Stimulated activated CD8-positive, alpha-beta memory T cell treated with anti-CD3 and anti-CD28 coated beads, Interleukin-7, amount 100 ng/mL, for 1 hour (primary cell): ENCODE data around the gene PTPRD.

Source experiments
- DNase-seq, 2 donors: peaks; one replicate each; pipeline ENCODE4 v3.0.0-alpha.2; 2020; ENCODE audit warnings: low read depth in 2 of 2

Gene PTPRD

DNA sequence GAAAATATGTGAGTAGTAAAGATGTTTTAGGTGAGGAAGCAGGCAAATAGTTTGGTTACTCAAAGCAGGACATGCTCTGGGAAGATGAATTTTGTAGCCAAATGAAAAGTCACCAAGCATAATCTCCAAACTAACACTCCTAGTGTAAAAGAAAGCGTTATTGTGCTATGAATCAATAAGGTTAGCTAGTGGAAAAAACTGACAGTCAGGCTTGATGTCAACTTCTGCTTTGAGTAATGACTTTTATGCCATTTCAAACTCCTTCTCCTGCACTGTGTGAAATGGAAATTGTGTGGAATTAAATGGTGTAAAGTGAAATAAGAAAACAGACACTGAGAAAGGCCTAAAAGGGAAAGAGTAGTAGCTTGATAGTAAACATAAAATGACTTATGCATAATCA is 2176.0 kb downstream of the PTPRD start:
- DNase-seq, result no peak

DNA sequence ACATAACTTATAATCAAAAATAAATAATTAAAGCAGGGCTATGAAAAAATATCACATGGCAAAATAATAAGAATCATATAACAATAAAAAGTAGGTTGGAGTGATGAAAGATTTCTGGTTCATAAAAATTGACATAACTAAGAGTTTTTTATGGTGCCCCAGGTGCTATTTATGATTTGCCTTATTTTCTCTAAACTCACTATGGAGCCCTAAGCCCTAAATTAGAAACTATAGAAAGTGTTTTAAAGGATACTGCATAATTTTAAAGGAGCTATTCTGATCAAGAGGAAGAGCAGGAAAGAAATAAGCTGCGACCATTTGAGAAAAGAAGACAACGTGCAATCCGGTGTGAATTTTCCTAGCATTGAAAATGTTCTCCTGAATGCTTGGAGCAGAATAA is 2178.2 kb downstream of the PTPRD start:
- no peak for DNase-seq

DNA sequence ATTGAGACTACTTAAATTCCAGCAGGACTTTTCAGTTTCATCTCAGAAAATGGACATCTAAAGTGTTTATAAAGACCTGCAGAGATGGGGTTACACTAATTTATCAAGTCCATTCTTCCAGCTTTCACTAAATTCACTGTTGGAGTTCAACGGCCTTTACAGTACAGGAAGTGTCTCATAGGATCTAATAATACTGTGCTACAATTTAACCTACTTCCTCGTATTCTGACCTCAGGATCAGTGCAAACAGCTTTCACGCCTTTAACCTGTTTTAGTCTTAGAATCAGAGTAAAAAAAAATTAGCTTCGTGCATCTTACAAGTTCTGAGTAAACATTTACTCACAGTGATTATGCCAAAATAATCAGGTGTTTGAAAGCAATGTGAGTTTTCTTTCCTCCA is 2180.6 kb downstream of the PTPRD start:
- DNase-seq, result no peak

GRCh38 chr9:8431505-8431904 is 2181.3 kb downstream of the PTPRD start:
- DNase-seq, result no peak

- DNase-seq, result no peak
These were observed 2181.9 kb downstream of the PTPRD start for GRCh38 chr9:8430945-8431344.

DNA sequence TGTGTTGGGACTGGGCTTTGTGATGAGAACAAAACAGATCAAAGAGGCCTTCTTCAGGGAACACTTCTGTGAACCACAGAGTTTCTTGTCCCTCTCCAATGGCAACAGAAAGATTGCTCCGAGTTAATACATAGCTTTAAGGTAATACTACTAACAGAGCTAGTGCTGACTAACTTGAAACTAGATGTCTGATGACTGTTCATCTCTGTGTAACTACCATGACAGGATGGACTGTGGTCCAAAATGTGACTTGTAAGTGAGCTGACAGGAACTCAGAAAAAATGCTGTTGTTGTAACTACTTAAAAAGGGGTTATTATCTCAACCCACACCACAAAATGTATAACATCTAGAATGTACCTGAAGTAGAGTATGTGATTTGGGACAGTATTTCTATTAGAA is 2183.0 kb downstream of the PTPRD start:
- no peak for DNase-seq

DNA sequence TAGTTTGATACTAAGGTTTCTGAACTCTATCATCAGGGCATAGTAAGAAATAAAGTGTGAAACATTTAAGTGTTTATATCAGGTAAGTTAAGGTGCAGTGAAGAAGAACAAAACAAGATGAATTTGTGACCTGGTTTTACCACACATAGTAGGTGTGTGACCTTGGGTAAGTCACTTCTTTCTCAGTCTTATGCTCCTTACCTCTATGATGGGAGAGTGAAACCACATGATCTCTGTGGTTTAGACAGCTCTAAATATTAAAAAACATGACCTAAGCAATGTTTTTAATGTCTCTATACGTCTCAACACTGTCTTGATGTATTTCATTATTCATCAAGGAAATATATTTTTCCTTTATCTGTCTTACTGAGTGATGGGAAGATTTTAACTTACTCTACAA is 2183.6 kb downstream of the PTPRD start:
- no peak for DNase-seq

- no peak for DNase-seq
These were observed 2184.4 kb downstream of the PTPRD start for GRCh38 chr9:8428389-8428788.

DNA sequence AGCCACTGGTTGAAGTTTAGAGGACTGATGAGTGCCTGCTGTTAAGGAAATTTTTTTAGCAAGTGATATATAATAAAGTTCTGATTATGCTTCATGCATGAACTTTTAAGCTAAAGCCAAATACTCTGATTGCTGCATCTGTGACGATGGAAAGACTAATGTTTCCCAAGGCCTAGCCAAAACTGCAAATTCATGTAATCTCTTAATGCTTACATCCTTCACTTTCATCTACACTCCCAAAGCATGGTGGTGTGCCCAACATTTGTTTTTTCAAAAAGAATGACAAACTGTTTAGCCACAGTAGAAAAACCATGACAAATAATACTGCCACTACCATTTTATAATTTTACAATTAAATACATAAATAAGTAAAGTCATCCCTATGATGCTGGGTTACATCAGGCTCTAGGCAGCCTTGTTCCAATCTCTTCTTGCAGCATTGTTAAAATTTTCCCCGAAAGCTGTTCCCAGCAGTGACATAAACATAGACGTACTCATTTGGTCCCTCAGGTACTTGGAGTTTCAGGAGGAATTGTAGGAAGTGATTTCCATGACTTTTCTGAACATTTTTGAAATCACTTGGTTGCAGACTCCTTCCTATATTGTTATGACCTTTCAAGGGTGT is 2187.9 kb downstream of the PTPRD start:
- no peak for DNase-seq

DNA sequence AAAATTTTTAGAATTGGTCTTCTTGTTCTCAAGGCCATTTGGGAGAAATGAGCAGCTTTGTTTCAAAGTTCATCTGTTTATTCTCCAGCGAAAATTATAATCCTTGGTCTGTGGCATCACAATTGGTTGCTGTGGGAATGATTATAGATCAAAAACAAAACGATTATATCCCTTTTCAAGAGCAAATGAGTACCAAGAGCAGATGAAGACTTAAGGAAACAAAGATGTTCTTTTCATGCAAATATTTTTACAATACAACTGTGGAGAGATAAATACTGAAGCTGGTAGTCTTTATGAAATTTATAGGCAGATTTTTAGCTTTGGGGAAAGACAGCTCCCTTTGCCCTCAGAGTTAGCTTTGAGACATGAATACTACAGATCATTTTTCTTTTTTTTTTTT is 2192.4 kb downstream of the PTPRD start:
- no peak for DNase-seq

DNA sequence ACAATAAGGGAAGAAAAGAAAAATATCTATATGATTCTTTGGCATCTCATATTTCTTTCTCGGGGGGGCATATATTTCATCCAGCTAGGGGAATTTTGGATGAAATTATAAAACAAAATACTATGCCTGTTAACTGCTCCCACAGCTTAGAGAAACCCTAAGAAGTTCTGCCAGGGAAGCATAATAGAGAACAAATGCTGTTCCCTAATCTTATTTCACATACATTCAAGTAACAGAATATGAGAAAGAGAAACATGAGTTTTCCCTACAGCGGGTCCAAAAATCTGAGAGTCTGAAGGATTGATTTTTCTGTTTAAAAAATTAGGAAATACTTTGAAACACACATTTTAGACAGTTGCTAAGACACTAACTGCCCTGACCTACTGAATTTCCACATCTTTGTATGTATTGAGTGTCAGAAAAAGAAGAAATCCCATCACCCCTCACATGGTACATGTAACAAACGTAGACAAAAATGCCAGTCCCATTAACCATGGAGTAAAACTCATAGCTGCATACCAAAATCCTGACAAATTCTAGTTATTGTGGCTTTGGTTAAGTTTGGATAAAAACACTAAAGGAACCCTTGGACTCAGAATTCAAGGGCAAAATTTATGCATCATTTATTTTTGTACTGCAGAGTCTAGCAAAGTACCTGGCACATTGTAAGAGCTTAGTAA is 2193.1 kb downstream of the PTPRD start:
- no peak for DNase-seq

DNA sequence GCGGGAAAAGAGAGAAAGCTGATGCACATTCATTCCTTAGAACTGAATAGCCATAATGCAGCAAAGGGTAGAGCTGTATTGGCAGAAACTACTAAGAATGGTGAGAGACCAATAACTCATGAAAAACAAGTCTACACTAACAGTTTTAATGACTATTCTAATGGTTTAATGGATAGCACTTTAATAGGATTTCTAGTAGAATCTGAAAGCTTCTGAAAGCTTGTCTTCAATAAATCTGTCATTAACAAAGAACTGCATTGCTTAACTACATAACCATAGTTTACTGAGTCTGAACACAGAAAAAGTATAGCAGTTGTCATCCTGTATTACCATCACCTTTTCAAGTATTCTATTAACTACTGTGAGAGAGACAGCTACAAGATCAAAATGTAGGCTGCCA is 2195.5 kb downstream of the PTPRD start:
- DNase-seq, result no peak

- DNase-seq, result no peak
These were observed 2200.5 kb downstream of the PTPRD start for GRCh38 chr9:8412327-8412726.

DNA sequence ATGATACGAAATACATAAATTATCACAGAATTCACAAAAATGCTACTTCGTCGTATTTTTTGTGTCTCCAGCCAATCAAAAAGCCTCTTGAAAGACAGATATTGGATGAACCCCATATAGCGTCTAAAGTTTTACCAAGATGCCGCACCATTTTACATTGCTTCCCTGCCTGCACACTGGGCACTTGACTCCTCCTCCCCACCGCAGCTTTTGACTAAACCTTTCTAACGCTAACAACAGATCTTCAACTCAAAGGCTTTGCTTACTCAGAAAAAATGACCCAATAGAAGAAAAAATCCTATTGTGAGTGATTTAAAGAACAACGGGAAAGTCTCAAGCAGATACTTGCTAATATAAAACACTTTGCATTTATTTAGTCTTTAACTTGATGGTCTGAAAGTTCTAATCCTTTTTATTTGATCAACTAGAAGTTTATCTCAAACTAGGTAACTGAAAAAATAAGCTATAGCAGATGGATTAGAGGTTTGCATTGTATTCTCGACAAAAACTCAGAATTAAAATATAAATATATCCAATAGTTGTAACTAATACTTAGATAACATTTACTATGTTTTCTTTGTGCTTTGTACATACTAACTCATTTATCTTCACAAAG is 2204.1 kb downstream of the PTPRD start:
- no peak for DNase-seq

DNA sequence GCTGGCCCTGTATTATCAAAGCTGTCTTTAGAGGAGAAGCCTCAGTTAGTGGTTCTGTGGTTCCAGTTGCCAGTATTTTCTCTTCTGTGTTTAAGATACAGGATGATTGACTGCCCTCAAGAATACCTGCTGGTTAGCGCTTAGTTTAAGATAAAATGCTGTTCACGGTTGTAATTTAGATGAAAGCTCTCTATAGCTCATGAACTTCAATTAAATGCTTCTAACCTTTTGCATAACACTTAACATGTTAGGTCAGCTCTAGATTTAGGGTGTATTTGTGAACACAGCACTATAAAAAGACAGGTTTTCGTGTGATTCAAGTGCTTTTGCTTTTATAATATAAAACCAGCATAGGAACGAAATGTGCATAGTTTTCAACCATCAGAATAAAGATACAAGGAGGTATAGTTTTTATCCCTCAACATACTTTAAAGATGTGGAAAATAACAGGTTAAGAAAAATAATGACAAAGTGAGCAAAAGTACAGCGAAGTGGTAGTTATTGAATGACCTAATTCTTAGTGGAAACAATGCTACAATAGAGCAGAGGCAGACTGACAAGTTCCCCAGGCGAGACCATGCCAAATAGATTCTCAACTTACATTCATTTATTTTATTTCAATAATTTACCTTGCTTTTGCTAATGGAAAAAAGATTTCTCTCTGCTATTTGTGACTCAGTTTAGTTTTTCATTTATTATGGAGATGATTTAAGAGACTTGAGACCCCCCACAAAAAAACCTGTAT is 2210.7 kb downstream of the PTPRD start:
- DNase-seq, result no peak

GRCh38 chr9:8400378-8400777 is 2212.4 kb downstream of the PTPRD start:
- no peak for DNase-seq

DNA sequence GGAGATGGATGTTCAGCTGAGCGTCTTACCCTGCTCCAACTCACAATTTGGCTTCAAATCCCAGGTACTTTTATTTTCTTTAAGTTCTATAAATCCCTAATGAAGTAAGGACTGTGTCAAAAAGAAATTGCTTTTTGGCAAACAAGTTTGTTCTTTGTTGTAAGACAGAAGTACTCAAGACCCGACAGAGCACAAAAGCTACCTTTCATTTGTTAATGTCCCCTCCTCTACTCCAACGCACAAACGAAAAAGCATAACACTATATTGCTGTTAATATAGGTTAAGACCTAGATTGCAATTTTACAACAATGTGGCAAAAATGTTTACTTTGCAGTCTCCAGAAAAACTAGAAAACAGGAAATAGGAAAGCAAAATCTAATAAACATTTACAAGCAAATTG is 2217.8 kb downstream of the PTPRD start:
- no peak for DNase-seq

- DNase-seq, result no peak
These were observed 2218.5 kb downstream of the PTPRD start for GRCh38 chr9:8394341-8394740.

GRCh38 chr9:8392866-8393265 is 2219.9 kb downstream of the PTPRD start:
- DNase-seq, result no peak

GRCh38 chr9:8391566-8391965 is 2221.2 kb downstream of the PTPRD start:
- no peak for DNase-seq

DNA sequence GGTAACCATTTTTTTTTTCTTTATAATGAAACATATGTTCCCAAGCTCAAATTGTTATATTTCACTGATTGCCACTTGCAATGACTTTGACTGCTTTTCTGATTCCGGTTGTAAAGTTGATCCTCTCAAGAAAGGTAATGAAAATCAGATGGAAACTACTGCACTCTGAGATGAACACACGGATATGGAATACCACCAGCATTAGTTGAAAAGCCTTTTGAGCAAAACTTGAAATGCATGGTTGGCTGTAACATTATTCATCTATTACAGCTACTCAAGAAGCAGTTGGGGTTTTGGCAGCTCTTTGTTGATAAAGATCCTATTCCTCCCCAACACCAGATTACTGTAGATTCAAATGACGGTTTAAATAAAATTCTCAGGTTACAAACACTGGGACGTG is 2221.7 kb downstream of the PTPRD start:
- DNase-seq, result no peak

DNA sequence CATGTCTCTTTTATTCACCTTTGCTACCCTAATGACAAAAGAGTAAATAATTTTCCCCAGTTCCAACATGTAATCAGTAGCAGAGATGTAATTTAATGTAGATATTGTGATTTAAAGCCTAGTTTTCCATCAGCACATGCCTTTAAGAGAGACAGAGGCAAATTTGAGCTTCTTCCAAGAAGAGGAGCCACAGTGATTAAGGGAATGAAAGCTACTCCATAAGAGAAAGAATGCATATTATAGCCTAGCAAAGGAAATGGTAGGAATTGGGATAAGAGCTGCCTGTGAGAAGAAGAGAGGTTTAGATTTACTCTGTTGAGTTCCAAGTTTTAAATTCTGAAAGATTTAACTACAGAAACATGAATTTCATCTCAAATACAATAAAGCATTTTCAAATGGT is 2222.2 kb downstream of the PTPRD start:
- no peak for DNase-seq

- no peak for DNase-seq
These were observed 2223.3 kb downstream of the PTPRD start for GRCh38 chr9:8389531-8389930.
